HG03064 (cell line): Measurements from ENCODE around the gene FBLN1.

Source experiments
- ATAC-seq: cut with Tn5 transposase; IDR thresholded peaks from one replicate; pipeline ENCODE4 v1.9.1; 2021; ENCODE audit warnings: low read depth; ENCODE audit not compliant: unreplicated experiment

Gene FBLN1

GRCh38 chr22:45629469-45630089, 126.9 kb downstream of the FBLN1 start:
- no peak for ATAC-seq

GRCh38 chr22:45630436-45630835, 127.8 kb downstream of the FBLN1 start:
- no peak for ATAC-seq

- ATAC-seq, result no peak
Observed at GRCh38 chr22:45631140-45631840, 128.6 kb downstream of the FBLN1 start.

- no peak for ATAC-seq
Observed at GRCh38 chr22:45631841-45632238, 129.2 kb downstream of the FBLN1 start.

- ATAC-seq, result no peak
Observed at GRCh38 chr22:45632791-45633515, 130.3 kb downstream of the FBLN1 start.

- ATAC-seq, result no peak
Observed at GRCh38 chr22:45636683-45637082, 134.0 kb downstream of the FBLN1 start.

- no peak for ATAC-seq
Observed at GRCh38 chr22:45638197-45638596, 135.5 kb downstream of the FBLN1 start.

GRCh38 chr22:45638834-45639746, 136.4 kb downstream of the FBLN1 start:
- no peak for ATAC-seq

- ATAC-seq, result no peak
Observed at GRCh38 chr22:45639747-45640102, 137.0 kb downstream of the FBLN1 start.

GRCh38 chr22:45640291-45640940, 137.7 kb downstream of the FBLN1 start:
- no peak for ATAC-seq

GRCh38 chr22:45640941-45641621, 138.4 kb downstream of the FBLN1 start:
- no peak for ATAC-seq

- ATAC-seq, result no peak
Observed at GRCh38 chr22:45642986-45643385, 140.3 kb downstream of the FBLN1 start.

- no peak for ATAC-seq
Observed at GRCh38 chr22:45644714-45645113, 142.0 kb downstream of the FBLN1 start.

- no peak for ATAC-seq
Observed at GRCh38 chr22:45645150-45645525, 142.5 kb downstream of the FBLN1 start.

GRCh38 chr22:45645526-45646414, 143.1 kb downstream of the FBLN1 start:
- no peak for ATAC-seq

GRCh38 chr22:45647532-45648225, 145.0 kb downstream of the FBLN1 start:
- no peak for ATAC-seq

GRCh38 chr22:45648301-45649117, 145.8 kb downstream of the FBLN1 start:
- no peak for ATAC-seq
